Measurements from ENCODE around the gene PAX5.
A peak's percentile ranks its signal among the peaks of the same experiment; 100 is the strongest.
"Not testable (repeated sequence)": the region's sequence is repeated elsewhere in the genome, so short reads cannot be mapped to it uniquely, and the experiment has no call there.

The PAX5 gene

GRCh38 chr9:37033682-37034304 is at the start of gene PAX5:
Gene PAX5, minus strand, starts transcription at chr9:37034268. Its CDS starts 237 bp downstream, at chr9:37034031.
- DNase-seq: no peak

- no peak for DNase-seq
Observed at GRCh38 chr9:37083654-37084053, 49.6 kb upstream of the PAX5 start.

DNA sequence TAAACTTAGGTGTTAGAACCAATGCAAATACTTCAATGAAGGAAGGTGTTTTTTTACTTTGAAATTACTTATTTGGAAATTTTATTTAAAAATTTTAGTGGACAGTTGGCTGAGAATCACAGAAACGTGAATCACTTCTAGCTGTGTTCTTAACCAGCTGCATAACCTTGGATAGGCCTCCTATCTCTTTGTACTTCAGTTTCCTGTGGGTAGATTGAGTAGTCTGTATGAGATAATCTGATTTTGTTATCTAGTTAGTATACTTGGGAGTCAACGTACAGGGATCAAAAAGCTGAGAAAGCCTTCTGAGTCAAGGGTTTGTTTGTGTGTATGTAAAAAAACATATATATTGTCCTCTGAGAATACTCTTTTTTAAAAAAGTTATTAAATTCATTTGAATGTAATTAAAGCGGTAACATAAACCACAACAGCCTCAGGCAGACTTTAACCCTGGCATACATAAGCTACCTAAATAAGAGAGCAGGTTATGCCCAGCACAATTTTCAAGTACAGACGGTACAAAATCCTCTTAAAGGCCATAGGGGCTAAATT is 48.2 kb upstream of the PAX5 start:
- no peak for DNase-seq

DNA sequence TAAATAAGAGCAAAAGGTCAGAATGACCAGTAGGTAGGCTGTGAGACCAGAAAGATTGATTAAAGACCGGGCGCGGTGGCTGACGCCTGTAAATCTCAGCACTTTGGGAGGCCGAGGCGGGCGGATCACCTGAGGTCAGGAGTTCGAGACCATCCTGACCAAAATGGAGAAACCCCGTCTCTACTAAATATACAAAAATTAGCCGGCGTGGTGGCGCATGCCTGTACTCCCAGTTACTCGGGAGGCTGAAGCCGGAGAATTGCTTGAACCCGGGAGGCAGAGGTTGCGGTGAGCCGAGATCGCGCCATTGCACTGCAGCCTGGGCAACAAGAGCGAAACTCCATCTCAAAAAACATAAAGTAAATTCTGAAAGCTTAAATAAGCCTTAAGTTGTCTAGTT is 47.4 kb upstream of the PAX5 start:
- not testable (repeated sequence) for DNase-seq

GRCh38 chr9:37080165-37080628 is 46.1 kb upstream of the PAX5 start:
- DNase-seq: not testable (repeated sequence)

DNA sequence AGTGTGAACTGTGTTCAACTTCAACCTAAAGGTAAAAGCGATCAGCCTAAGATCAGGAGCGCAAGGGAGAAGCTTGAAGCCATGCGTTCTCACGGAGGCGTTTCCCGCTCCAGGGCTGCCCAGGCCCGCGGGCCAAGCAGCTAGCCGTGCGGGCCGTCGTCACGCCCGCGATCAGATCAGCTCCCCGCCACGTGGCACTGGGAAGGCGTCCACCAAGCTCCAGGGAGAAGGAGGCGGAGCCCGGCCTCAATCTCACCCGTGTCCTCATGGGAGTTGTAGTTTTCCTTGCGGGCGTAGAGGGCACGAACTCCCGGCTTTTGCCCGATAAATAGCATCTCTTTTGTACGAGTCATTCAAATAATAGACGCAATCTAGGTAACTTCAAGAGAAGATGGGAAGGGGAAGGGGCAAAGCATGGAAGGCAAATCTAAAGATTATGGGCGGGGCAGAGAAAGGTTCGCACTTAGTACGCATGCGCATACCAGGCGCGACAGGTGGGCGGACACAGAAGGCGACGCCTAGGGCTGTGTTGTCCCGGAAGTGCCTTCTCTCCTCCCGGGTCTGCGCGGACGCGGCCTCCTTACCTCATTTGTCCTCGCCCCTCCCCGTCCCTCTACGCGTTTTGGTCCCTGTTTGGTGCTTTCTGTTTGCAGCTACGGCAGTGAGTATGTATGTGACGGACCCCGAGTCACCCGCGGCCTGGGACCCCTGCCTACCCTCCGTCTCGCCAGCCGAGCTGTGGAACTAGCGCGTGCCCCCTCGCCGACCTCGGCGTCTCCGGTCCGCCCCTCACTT is 45.5 kb upstream of the PAX5 start:
- DNase-seq: peak; percentile 95

- not testable (repeated sequence) for DNase-seq
Observed at GRCh38 chr9:37074790-37075189, 40.7 kb upstream of the PAX5 start.

DNA sequence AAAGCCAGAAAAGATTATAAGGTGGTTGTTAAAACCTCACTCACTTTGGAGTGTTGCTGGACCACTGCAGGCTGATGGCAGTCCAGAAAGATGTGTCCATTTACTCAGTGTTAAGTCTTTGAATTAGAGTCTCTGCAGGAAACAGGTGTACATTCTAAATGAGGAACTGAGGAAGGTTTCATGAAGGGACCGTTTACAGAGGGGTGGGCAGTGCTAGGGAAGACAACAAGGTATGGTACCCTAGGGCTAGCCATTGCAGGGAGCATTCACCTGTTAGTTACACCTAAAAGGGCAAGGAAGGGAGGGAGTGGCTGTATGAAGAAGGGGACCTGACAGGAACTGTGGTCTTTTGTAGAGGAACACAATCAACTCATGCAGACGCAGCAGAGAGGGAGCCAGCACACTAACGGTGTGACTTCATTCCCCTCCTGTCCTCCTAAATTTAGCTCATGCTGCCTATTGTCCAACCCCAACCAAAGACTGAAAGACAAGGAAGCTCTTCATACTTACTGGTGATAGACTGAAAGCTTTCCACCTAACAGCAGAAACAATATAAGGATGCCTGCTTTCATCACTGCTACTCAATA is 32.2 kb upstream of the PAX5 start:
- no peak for DNase-seq

- no peak for DNase-seq
Observed at GRCh38 chr9:37062336-37062735, 28.3 kb upstream of the PAX5 start.

- DNase-seq: no peak
Observed at GRCh38 chr9:37061768-37062167, 27.7 kb upstream of the PAX5 start.

GRCh38 chr9:37060833-37061232 is 26.8 kb upstream of the PAX5 start:
- no peak for DNase-seq

GRCh38 chr9:37056046-37056920 is 22.2 kb upstream of the PAX5 start:
- DNase-seq: no peak

- DNase-seq: not testable (repeated sequence)
Observed at GRCh38 chr9:37054363-37054720, 20.3 kb upstream of the PAX5 start.

DNA sequence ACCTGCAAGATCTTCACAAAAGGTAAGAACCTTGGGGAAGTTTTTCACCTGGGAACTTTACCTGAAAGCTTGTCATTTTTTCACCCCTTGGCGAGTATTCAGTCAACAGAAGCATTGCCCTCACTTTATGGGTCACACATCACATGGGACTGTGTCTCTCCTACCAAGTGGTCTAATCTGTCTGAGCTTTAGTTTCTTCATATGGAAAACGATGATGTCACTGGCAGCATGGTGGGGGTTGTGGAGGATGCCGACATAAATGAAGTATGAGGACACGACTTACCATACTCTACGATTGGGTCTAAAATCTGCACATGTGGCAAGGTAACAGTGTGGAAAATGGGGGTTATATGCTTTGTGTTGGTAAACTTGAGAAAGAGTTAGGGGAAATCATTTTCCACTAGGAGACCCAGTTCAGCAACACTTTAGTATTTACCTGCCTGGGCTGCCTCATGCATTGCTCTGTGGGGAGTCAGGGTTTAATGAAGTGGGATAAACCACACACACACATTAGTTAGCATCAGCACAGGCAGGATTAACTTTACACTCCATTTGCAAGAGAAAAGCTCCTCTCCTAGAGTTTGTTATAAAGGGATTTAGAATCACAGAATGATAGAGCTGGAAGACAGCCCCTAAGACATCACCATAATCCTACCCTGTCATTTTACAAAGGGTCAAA is 19.8 kb upstream of the PAX5 start:
- DNase-seq: no peak

DNA sequence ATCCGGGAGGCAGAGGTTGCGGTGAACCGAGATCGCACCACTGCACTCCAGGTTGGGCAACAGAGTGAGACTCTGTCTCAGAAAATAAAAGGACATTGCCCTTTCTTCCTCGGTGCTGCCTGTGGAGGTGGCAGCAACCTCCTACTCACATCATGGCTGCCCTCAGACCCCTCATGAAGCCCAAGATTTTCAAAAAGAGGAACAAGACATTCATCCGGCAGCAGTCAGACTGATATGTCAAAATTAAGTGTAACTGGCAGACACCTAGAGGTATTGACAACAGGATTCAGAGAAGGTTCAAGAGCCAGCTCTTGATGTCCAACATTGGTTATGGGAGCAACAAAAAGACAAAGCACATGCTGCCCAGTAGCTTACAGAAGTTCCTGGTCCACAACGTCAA is 12.6 kb upstream of the PAX5 start:
- DNase-seq: no peak

DNA sequence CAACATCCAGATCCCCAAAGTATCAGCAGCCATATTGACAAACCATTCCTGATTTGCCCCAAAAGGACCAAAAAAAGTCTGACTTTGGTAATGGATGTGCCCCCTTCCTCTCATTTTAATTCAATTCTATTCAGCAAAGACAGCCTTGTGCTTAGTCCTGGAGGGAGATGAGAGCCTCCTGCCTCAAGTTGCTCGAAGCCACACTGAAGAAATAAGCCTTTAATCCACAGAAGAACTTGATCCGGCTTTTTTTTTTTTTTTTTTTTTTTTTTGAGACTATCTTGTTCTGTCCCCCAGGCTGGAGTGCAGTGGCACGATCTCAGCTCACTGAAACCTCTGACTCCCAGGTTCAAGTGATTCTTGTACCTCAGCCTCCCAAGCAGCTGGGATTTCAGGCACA is 8.4 kb upstream of the PAX5 start:
- DNase-seq: no peak

- no peak for DNase-seq
Observed at GRCh38 chr9:37040508-37041127, 6.5 kb upstream of the PAX5 start.

- no peak for DNase-seq
Observed at GRCh38 chr9:37038943-37039464, 4.9 kb upstream of the PAX5 start.

DNA sequence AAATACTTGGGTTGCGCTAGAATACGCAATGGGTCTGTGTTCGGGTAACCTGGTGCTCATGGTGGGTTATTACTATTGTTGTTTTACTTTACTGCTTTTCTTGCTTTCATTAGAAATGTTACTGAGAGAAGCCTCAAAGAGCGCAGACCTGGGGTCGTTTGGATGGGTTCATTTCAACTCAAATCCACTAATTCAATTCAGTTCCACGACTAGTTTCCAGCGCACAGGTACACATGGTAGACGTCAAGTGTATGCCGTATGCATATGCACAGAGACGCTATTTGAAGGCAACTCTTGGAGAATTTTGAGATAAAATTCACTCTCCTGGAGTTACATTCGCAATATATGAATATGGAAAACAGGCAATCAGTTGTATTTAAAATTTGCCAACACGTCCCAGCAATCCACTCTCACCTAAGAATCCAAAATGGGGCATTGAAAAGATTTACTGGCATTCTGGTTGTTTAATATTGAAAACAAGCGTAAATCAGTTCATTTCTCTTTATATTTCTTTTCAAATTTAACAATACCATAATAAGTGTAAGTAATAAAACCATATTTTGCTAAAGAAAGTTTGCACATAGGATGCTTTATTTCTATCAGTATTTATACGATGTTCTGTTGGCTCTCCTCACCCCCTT is 4.4 kb upstream of the PAX5 start:
- no peak for DNase-seq

- DNase-seq: peak; percentile 41
Observed at GRCh38 chr9:37037503-37038301, 3.6 kb upstream of the PAX5 start.
